GM15510 (cell line): ENCODE results near the gene PBX3.

Experiments used
- POLR2A ChIP-seq: IDR thresholded peaks from 3 replicates; pipeline ENCODE4 v1.6.1; 2011; ENCODE audit warnings: borderline replicate concordance; ENCODE audit not compliant: insufficient read length; ENCODE audit errors: extremely low read depth

The PBX3 gene

GRCh38 chr9:125854553-125855275 is 107.5 kb downstream of the PBX3 start:
- TF ChIP-seq POLR2A: no peak

- no peak for TF ChIP-seq POLR2A
Observed at GRCh38 chr9:125856331-125856730, 109.2 kb downstream of the PBX3 start.

GRCh38 chr9:125861405-125862058 is 114.4 kb downstream of the PBX3 start:
- TF ChIP-seq POLR2A: no peak

- no peak for TF ChIP-seq POLR2A
Observed at GRCh38 chr9:125863923-125864322, 116.8 kb downstream of the PBX3 start.

GRCh38 chr9:125867751-125868415 is 120.7 kb downstream of the PBX3 start:
- no peak for TF ChIP-seq POLR2A

GRCh38 chr9:125878164-125878631 is 131.0 kb downstream of the PBX3 start:
- no peak for TF ChIP-seq POLR2A

- no peak for TF ChIP-seq POLR2A
Observed at GRCh38 chr9:125881042-125881441, 133.9 kb downstream of the PBX3 start.

GRCh38 chr9:125883565-125884217 is 136.5 kb downstream of the PBX3 start:
- TF ChIP-seq POLR2A: no peak

GRCh38 chr9:125884218-125884595 is 137.0 kb downstream of the PBX3 start:
- TF ChIP-seq POLR2A: no peak

GRCh38 chr9:125885405-125886034 is 138.3 kb downstream of the PBX3 start:
- TF ChIP-seq POLR2A: no peak

- TF ChIP-seq POLR2A: no peak
Observed at GRCh38 chr9:125886365-125886764, 139.2 kb downstream of the PBX3 start.

- no peak for TF ChIP-seq POLR2A
Observed at GRCh38 chr9:125887172-125887571, 140.0 kb downstream of the PBX3 start.

GRCh38 chr9:125888211-125888610 is 141.0 kb downstream of the PBX3 start:
- TF ChIP-seq POLR2A: no peak

- TF ChIP-seq POLR2A: no peak
Observed at GRCh38 chr9:125889112-125889475, 141.9 kb downstream of the PBX3 start.

- no peak for TF ChIP-seq POLR2A
Observed at GRCh38 chr9:125889476-125890419, 142.6 kb downstream of the PBX3 start.

GRCh38 chr9:125890826-125891225 is 143.7 kb downstream of the PBX3 start:
- no peak for TF ChIP-seq POLR2A
